HG03565 (cell line): Measurements from ENCODE around the gene NR2F1.
A peak's percentile ranks its signal among the peaks of the same experiment; 100 is the strongest.

Experiments
- ATAC-seq: cut with Tn5 transposase; IDR thresholded peaks from one replicate; pipeline ENCODE4 v1.9.1; 2021; ENCODE audit warnings: mild to moderate bottlenecking, moderate library complexity; ENCODE audit not compliant: unreplicated experiment

NR2F1 gene

GRCh38 chr5:93603793-93604643, 21.0 kb downstream of the NR2F1 start:
- ATAC-seq = no peak

GRCh38 chr5:93604644-93605515, 21.9 kb downstream of the NR2F1 start:
- no peak for ATAC-seq

GRCh38 chr5:93606382-93606752, 23.3 kb downstream of the NR2F1 start:
- no peak for ATAC-seq

GRCh38 chr5:93607367-93608258, 24.6 kb downstream of the NR2F1 start:
- peak; percentile 82 for ATAC-seq

- no peak for ATAC-seq
Measured at GRCh38 chr5:93608855-93609254, 25.8 kb downstream of the NR2F1 start.

- no peak for ATAC-seq
Measured at GRCh38 chr5:93609762-93610161, 26.7 kb downstream of the NR2F1 start.

- ATAC-seq = no peak
Measured at GRCh38 chr5:93610581-93611272, 27.7 kb downstream of the NR2F1 start.

- ATAC-seq = no peak
Measured at GRCh38 chr5:93611273-93611975, 28.4 kb downstream of the NR2F1 start.

GRCh38 chr5:93611976-93612854, 29.2 kb downstream of the NR2F1 start:
- no peak for ATAC-seq

GRCh38 chr5:93612855-93613243, 29.8 kb downstream of the NR2F1 start:
- no peak for ATAC-seq

GRCh38 chr5:93616538-93617174, 33.6 kb downstream of the NR2F1 start:
- no peak for ATAC-seq

- peak; percentile 94 for ATAC-seq
Measured at GRCh38 chr5:93620487-93621326, 37.7 kb downstream of the NR2F1 start.

GRCh38 chr5:93621327-93621798, 38.3 kb downstream of the NR2F1 start:
- peak; percentile 8 for ATAC-seq

- ATAC-seq = peak; percentile 23
Measured at GRCh38 chr5:93622240-93622885, 39.3 kb downstream of the NR2F1 start.

- ATAC-seq = no peak
Measured at GRCh38 chr5:93623153-93623552, 40.1 kb downstream of the NR2F1 start.

GRCh38 chr5:93626801-93627200, 43.8 kb downstream of the NR2F1 start:
- ATAC-seq = no peak

GRCh38 chr5:93632327-93632726, 49.3 kb downstream of the NR2F1 start:
- ATAC-seq = no peak
